ENCODE data around the gene PA2G4. TPM values are rescaled to one million over a fixed set of nuclear protein-coding genes. Genes with fewer than 3 reads are reported as not detected.

Gene PA2G4
- total and polyA plus RNA-seq, 11 donors = 62.4 to 187 (median 72.4) TPM

DNA sequence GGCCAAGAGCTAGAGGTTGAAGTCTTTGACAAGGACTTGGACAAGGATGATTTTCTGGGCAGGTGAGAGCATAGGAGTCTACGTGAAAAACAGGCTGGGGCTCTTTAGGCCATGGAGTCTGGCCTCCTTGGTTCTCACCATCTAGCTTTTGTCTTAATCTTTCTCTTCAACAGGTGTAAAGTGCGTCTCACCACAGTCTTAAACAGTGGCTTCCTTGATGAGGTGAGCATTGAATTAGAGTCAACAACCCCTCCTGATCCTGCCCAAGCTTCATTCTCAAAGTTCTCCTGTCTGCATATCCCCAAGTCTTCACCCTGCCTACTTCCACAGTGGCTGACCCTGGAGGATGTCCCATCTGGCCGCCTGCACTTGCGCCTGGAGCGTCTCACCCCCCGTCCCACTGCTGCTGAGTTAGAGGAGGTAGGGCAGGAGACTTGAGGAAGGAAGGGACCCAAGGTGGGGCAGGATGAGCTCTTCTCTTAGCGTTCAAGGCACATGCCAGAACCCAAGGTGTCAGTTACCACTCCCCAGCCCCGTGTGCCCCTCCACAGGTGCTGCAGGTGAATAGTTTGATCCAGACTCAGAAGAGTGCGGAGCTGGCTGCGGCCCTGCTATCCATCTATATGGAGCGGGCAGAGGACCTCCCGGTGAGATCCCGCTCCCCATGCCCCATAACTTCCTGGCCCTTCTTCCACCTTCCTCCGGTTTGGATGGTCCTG is 33.7 kb downstream of the PA2G4 start:
- Histone ChIP-seq H3K4me3 (no peak overlapping the region), H3K9me3 (no peaks in the 10 kb centered on the region), H3K27ac (no peak overlapping the region), H3K36me3 (peaks cover 0 to 100% (median 98%) of the 10 kb centered on the region in 9 donors), H3K4me1 (peaks cover 0 to 16% (median under 1%) of the 10 kb centered on the region in 12 donors), H3K27me3 (no peaks in the 10 kb centered on the region)
- 90 to 94% (median 94%) methylated on average over 14 of the region's 14 CpGs for WGBS, 4 donors
- TF ChIP-seq, protein P1, sequence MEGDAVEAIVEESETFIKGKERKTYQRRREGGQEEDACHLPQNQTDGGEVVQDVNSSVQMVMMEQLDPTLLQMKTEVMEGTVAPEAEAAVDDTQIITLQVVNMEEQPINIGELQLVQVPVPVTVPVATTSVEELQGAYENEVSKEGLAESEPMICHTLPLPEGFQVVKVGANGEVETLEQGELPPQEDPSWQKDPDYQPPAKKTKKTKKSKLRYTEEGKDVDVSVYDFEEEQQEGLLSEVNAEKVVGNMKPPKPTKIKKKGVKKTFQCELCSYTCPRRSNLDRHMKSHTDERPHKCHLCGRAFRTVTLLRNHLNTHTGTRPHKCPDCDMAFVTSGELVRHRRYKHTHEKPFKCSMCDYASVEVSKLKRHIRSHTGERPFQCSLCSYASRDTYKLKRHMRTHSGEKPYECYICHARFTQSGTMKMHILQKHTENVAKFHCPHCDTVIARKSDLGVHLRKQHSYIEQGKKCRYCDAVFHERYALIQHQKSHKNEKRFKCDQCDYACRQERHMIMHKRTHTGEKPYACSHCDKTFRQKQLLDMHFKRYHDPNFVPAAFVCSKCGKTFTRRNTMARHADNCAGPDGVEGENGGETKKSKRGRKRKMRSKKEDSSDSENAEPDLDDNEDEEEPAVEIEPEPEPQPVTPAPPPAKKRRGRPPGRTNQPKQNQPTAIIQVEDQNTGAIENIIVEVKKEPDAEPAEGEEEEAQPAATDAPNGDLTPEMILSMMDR (IDR thresholded peaks at IDR 0.05) = no peak
- TF ChIP-seq POLR2A (IDR thresholded peaks at IDR 0.05) = no peak
- DNase-seq = no peak
- intact Hi-C loops (cut with DNase I) = no loop called here
- no peak for ATAC-seq

DNA sequence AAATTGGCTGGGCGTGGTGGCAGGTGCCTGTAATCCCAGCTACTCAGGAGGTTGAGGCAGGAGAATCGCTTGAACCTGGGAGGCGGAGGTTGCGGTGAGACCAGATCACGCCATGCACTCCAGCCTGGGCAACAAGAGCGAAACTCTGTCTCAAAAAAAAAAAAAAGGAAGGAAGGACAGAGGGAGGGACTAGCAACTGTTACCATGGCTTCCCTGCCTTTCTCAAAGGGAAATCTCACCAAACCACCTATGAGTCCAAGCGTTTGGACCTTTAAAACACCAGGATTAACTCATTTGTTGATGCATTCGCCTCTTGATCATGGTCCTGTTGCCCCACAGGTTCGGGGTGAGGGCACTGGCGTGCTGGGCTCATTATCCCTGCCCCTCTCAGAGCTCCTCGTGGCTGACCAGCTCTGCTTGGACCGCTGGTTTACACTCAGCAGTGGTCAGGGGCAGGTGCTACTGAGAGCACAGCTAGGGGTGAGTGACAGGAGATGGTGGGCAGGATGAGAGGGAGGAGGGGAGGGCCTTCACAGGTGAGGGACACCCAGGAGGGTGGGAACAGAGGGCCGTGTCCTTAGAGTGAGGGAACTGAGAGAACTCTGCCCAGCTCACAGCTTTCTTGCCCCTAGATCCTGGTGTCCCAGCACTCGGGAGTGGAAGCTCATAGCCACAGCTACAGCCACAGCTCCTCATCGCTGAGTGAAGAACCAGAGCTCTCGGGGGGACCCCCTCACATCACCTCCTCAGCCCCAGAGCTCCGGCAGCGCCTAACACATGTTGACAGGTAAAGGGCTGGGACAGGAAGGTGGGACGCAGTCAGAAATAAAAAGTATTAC is 37.8 kb downstream of the PA2G4 start:
- TF ChIP-seq, protein P1 (IDR thresholded peaks at IDR 0.05) = no peak
- no peak for TF ChIP-seq POLR2A (IDR thresholded peaks at IDR 0.05)
- Histone ChIP-seq H3K36me3 (peaks cover 0 to 82% (median 80%) of the 10 kb centered on the region in 9 donors), H3K9me3 (peaks cover 0 to 3% (median 0%) of the 10 kb centered on the region in 12 donors), H3K4me1 (peaks cover 3 to 43% (median 16%) of the 10 kb centered on the region in 12 donors), H3K4me3 (no peak overlapping the region), H3K27me3 (no peaks in the 10 kb centered on the region), H3K27ac (peak overlapping the region in 9 of 12 donors; percentile 0 to 84 (median 82))
- intact Hi-C loops (cut with DNase I) = no loop called here
- WGBS, 4 donors = 88 to 92% (median 91%) methylated on average over 19 of the region's 19 CpGs
- no peak for DNase-seq
- ATAC-seq = no peak

- no peak overlapping the region for H3K4me3 ChIP-seq
- ATAC-seq (no peak), DNase-seq (no peak)
- TF ChIP-seq POLR2A (IDR thresholded peaks at IDR 0.05) = no peak
- TF ChIP-seq, protein P1 (IDR thresholded peaks at IDR 0.05) = no peak
- H3K27ac ChIP-seq = peak overlapping the region; percentile 68 to 88 (median 82)
- WGBS, 4 donors = 69 to 77% (median 72%) methylated on average over 4 of the region's 4 CpGs
- peaks cover 0 to 3% (median 0%) of the 10 kb centered on the region in 12 donors for H3K9me3 ChIP-seq
- H3K27me3 ChIP-seq = no peaks in the 10 kb centered on the region
- intact Hi-C loops (cut with DNase I) = no loop called here
- H3K4me1 ChIP-seq = peaks cover 3 to 46% (median 18%) of the 10 kb centered on the region in 12 donors
- H3K36me3 ChIP-seq = peaks cover 0 to 72% (median 69%) of the 10 kb centered on the region in 9 donors
Measured at GRCh38 chr12:56143217-56143616, 38.9 kb downstream of the PA2G4 start.

GRCh38 chr12:56143870-56144269 is 39.5 kb downstream of the PA2G4 start:
- Histone ChIP-seq H3K36me3 (peaks cover 0 to 65% (median 63%) of the 10 kb centered on the region in 9 donors), H3K4me1 (peaks cover 3 to 46% (median 18%) of the 10 kb centered on the region in 12 donors), H3K27ac (peak overlapping the region; percentile 68 to 88 (median 82)), H3K9me3 (peaks cover 0 to 3% (median 0%) of the 10 kb centered on the region in 12 donors), H3K4me3 (no peak overlapping the region), H3K27me3 (no peaks in the 10 kb centered on the region)
- TF ChIP-seq, protein P1 (IDR thresholded peaks at IDR 0.05) = no peak
- TF ChIP-seq POLR2A (IDR thresholded peaks at IDR 0.05) = no peak
- 58 to 71% (median 68%) methylated on average over 8 of the region's 8 CpGs for WGBS, 4 donors
- peak in 4 of 5 donors; percentile 61 to 71 (median 66) for DNase-seq
- intact Hi-C loops (cut with DNase I) = no loop called here
- ATAC-seq = peak; percentile 68 to 90 (median 76)

Data from heart left ventricle (tissue), 16 donors.